OCI-LY1 (cell line): ENCODE data around the gene TACR2.

Experiments
- H2AFZ ChIP-seq: fragments of 200-600 bp; sonication (generic), shearing (Covaris generic); 2 replicates; pipeline ENCODE4 v1.6.0; 2014; ENCODE audit warnings: antibody characterized with exemption, mild to moderate bottlenecking, low read length
- H3F3A ChIP-seq: fragments of 200-600 bp; sonication (generic), shearing (Covaris generic); 2 replicates; pipeline ENCODE4 v1.6.0; 2014; ENCODE audit warnings: mild to moderate bottlenecking, antibody characterized with exemption, low read length, moderate library complexity; ENCODE audit not compliant: insufficient read depth
- H3K27ac ChIP-seq: fragments of 200-600 bp; sonication (generic); 2 replicates; pipeline ENCODE4 v1.5.1; 2014; ENCODE audit warnings: low read length, mixed run types, mild to moderate bottlenecking, low read depth; ENCODE audit not compliant: poor library complexity, severe bottlenecking
- H3K27me3 ChIP-seq: fragments of 200-600 bp; sonication (generic); 2 replicates; pipeline ENCODE4 v1.6.0; 2014; ENCODE audit warnings: antibody characterized with exemption, mild to moderate bottlenecking, low read length, moderate library complexity; ENCODE audit not compliant: insufficient read depth
- H3K36me3 ChIP-seq: fragments of 200-600 bp; sonication (generic); 2 replicates; pipeline ENCODE4 v1.6.1; 2014; ENCODE audit warnings: mild to moderate bottlenecking, antibody characterized with exemption, low read length, moderate library complexity, mixed read lengths; ENCODE audit not compliant: insufficient read depth
- H3K4me1 ChIP-seq: fragments of 200-600 bp; sonication (generic); 2 replicates; pipeline ENCODE4 v1.5.1; 2014; ENCODE audit warnings: mild to moderate bottlenecking, low read length, moderate library complexity; ENCODE audit not compliant: insufficient read depth, severe bottlenecking
- H3K4me2 ChIP-seq: fragments of 200-600 bp; sonication (generic), shearing (Covaris generic); 2 replicates; pipeline ENCODE4 v1.6.1; 2014; ENCODE audit warnings: low read length
- H3K4me3 ChIP-seq: fragments of 200-600 bp; sonication (generic); 2 replicates; pipeline ENCODE4 v1.5.1; 2014; ENCODE audit warnings: low read length, low read depth, mild to moderate bottlenecking, mixed read lengths; ENCODE audit not compliant: poor library complexity, severe bottlenecking
- H3K79me2 ChIP-seq: fragments of 200-600 bp; shearing (Covaris generic); 2 replicates; pipeline ENCODE4 v1.6.1; 2016; ENCODE audit warnings: mixed run types, low read length, mixed read lengths; ENCODE audit not compliant: insufficient read depth
- H3K9ac ChIP-seq: fragments of 200-600 bp; sonication (generic), shearing (Covaris generic); 2 replicates; pipeline ENCODE4 v1.6.1; 2014; ENCODE audit warnings: mild to moderate bottlenecking, low read length, mixed read lengths
- H3K9me2 ChIP-seq: fragments of 200-600 bp; sonication (generic), shearing (Covaris generic); 2 replicates; pipeline ENCODE4 v1.6.1; 2014; ENCODE audit warnings: low read depth, mild to moderate bottlenecking, low read length, mixed read lengths
- H3K9me3 ChIP-seq: fragments of 200-600 bp; shearing (Covaris generic); 2 replicates; pipeline ENCODE4 v1.6.1; 2014; ENCODE audit warnings: low read length, mixed read lengths
- H4K20me1 ChIP-seq: fragments of 200-600 bp; sonication (generic), shearing (Covaris generic); 2 replicates; pipeline ENCODE4 v1.6.0; 2016; ENCODE audit warnings: mild to moderate bottlenecking, low read length; ENCODE audit not compliant: insufficient read depth
- CTCF ChIP-seq: fragments of 200-600 bp; sonication (generic), shearing (Covaris generic); IDR thresholded peaks from 2 replicates; pipeline ENCODE4 v1.5.1; 2017; ENCODE audit warnings: mild to moderate bottlenecking, antibody characterized with exemption, low read length, moderate library complexity, mixed read lengths
- EZH2 ChIP-seq: fragments of 200-600 bp; sonication (generic), shearing (Covaris generic); IDR thresholded peaks from 2 replicates; pipeline ENCODE4 v1.8.0; 2017; ENCODE audit warnings: borderline replicate concordance, mixed run types, mild to moderate bottlenecking, antibody characterized with exemption, low read length, moderate library complexity, mixed read lengths

TACR2 gene

GRCh38 chr10:69425041-69425440, 8.3 kb upstream of the TACR2 start:
- H3K9me2 ChIP-seq, result no peaks in the 10 kb centered on the region
- no peaks in the 10 kb centered on the region for H3K27me3 ChIP-seq
- no peaks in the 10 kb centered on the region for H3F3A ChIP-seq
- H3K4me2 ChIP-seq, result no peak overlapping the region
- H4K20me1 ChIP-seq, result no peaks in the 10 kb centered on the region
- no peaks in the 10 kb centered on the region for H3K79me2 ChIP-seq
- H3K4me3 ChIP-seq, result no peak overlapping the region
- H3K9me3 ChIP-seq, result no peaks in the 10 kb centered on the region
- peaks cover 19% of the 10 kb centered on the region for H3K4me1 ChIP-seq
- H3K27ac ChIP-seq, result no peak overlapping the region
- H3K9ac ChIP-seq, result no peak overlapping the region
- TF ChIP-seq EZH2 (no peak), CTCF (no peak)
- no peaks in the 10 kb centered on the region for H3K36me3 ChIP-seq
- no peak overlapping the region for H2AFZ ChIP-seq

- Histone ChIP-seq H3K27me3 (no peaks in the 10 kb centered on the region), H3K79me2 (no peaks in the 10 kb centered on the region), H3K4me3 (no peak overlapping the region), H3K9ac (no peak overlapping the region), H3K9me2 (no peaks in the 10 kb centered on the region), H3K36me3 (no peaks in the 10 kb centered on the region), H3K4me2 (no peak overlapping the region), H4K20me1 (no peaks in the 10 kb centered on the region), H2AFZ (no peak overlapping the region), H3F3A (no peaks in the 10 kb centered on the region), H3K9me3 (no peaks in the 10 kb centered on the region), H3K4me1 (peaks cover 12% of the 10 kb centered on the region), H3K27ac (no peak overlapping the region)
- no peak for TF ChIP-seq EZH2
- no peak for TF ChIP-seq CTCF
Observed at GRCh38 chr10:69422676-69423075, 6.0 kb upstream of the TACR2 start.

GRCh38 chr10:69421611-69422308, 5.0 kb upstream of the TACR2 start:
- TF ChIP-seq EZH2, result no peak
- Histone ChIP-seq H3K9me2 (no peaks in the 10 kb centered on the region), H3K4me1 (peaks cover 12% of the 10 kb centered on the region), H3K9me3 (no peaks in the 10 kb centered on the region), H4K20me1 (no peaks in the 10 kb centered on the region), H3K27me3 (no peaks in the 10 kb centered on the region), H3K9ac (no peak overlapping the region), H3K27ac (no peak overlapping the region), H3K79me2 (no peaks in the 10 kb centered on the region), H3F3A (no peaks in the 10 kb centered on the region), H3K4me2 (no peak overlapping the region), H2AFZ (no peak overlapping the region), H3K4me3 (no peak overlapping the region), H3K36me3 (no peaks in the 10 kb centered on the region)

GRCh38 chr10:69419744-69420126, 3.0 kb upstream of the TACR2 start:
- H3K27ac ChIP-seq, result no peak overlapping the region
- H3K4me3 ChIP-seq, result no peak overlapping the region
- H3K27me3 ChIP-seq, result peaks cover 6% of the 10 kb centered on the region; the same call in 1 of the 2 replicates
- H3K4me2 ChIP-seq, result no peak overlapping the region
- H3K9me2 ChIP-seq, result no peaks in the 10 kb centered on the region
- no peak overlapping the region for H3K9ac ChIP-seq
- H3K4me1 ChIP-seq, result peaks cover 8% of the 10 kb centered on the region
- H3K9me3 ChIP-seq, result no peaks in the 10 kb centered on the region
- no peaks in the 10 kb centered on the region for H3K79me2 ChIP-seq
- no peaks in the 10 kb centered on the region for H4K20me1 ChIP-seq
- no peaks in the 10 kb centered on the region for H3F3A ChIP-seq
- TF ChIP-seq CTCF (no peak), EZH2 (no peak)
- H2AFZ ChIP-seq, result no peak overlapping the region
- H3K36me3 ChIP-seq, result no peaks in the 10 kb centered on the region
